ENCODE data around the gene ITLN1.
"Not testable (repeated sequence)": the region's sequence is repeated elsewhere in the genome, so short reads cannot be mapped to it uniquely, and the experiment has no call there.

The ITLN1 gene

DNA sequence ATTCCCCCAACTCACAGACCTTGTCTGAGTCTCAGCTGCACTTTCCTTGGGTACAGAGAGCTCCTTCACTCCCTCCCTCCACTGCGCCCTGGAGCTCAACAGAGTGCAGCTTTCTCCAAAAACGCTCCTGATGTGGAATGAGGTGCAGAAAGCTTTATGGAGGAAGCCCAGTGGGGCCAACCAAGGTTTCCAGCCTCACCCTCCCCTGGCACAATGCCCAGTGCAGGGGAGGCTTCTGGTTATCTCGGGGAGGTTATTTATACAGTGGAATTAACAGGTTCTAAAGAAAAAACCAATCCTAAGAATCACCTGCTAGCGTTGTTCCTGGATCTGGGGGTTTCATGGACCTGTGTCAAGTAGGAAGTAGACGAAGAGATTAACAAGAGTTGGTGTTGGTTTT lies at the start of gene ITLN1:
Gene ITLN1, minus strand, starts transcription at position 139 of the 400 bp plus-strand sequence. CDS start 303 bp downstream, outside the sequence.
- no peak for DNase-seq (ENCODE audit: low read depth)

GRCh38 chr1:160933305-160933704 lies 48.3 kb upstream of the ITLN1 start:
- DNase-seq (ENCODE audit: low read depth) = not testable (repeated sequence)

GRCh38 chr1:160925652-160926244 lies 40.8 kb upstream of the ITLN1 start:
- DNase-seq (ENCODE audit: low read depth) = no peak

GRCh38 chr1:160924791-160925651 lies 40.0 kb upstream of the ITLN1 start:
- no peak for DNase-seq (ENCODE audit: low read depth)

DNA sequence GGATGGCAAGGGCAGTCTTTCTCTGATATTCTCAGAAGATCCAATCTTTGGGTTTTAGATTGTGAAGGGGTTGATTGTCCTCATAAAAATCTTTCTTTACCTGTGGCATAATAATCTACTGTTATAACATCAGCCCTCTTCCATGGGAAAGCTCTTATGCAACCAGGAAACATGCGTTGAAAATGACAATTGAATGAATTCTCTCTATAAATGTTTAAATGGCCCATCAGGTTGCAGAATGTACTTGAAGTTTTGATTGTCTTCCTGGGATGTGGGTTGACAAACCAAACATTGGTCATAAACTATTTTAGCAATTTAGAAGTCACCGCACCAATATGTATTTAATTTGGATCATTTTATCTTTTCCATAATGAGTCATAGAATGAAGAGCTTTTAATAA lies 31.7 kb upstream of the ITLN1 start:
- no peak for DNase-seq (ENCODE audit: low read depth)

GRCh38 chr1:160913229-160913628 lies 28.2 kb upstream of the ITLN1 start:
- DNase-seq (ENCODE audit: low read depth) = not testable (repeated sequence)

DNA sequence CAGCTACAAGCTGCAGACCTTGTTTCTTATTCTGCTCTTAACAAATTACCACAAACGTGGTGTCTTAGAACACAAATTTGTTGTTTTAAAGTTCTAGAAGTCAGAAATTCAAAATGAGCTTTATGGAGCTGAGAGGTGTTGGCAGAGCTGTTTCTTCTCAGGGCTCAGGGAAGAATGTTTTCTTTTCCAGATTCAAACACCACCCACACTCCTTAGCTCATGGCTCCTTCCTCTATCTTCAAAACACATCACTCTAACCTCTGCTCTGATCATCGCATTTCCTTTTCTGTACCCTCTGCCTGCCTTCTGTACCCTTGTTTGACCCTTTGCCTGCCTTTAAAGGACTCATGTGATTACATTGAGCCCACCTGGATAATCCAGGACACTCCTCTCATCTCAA lies 26.9 kb upstream of the ITLN1 start:
- no peak for DNase-seq (ENCODE audit: low read depth)

GRCh38 chr1:160911441-160911840 lies 26.5 kb upstream of the ITLN1 start:
- DNase-seq (ENCODE audit: low read depth) = no peak

DNA sequence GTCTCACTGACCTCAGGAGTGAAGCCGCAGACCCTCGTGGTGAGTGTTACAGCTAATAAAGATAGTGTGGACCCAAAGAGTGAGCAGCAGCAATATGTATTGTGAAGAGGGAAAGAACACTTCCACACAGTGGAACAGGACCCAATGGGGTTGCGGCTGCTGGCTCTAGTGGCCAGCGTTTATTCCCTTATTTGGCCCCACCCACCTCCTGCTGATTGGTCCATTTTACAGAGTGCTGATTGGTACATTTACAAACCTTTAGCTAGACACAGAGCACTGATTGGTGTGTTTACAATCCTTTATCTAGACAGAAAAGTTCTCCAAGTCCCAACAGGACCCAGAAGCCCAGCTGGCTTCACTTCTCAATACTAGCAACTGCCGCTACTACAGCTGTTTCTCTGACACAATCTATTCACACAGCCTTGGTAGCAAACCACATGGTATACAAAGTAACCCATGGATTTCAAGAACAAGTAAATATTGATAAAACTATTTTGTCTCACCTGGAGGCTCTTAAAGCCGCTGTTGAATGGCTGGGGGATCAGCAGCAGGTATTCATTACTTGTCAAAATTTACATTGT lies 25.3 kb upstream of the ITLN1 start:
- DNase-seq (ENCODE audit: low read depth) = no peak

GRCh38 chr1:160907976-160908375 lies 23.0 kb upstream of the ITLN1 start:
- DNase-seq (ENCODE audit: low read depth) = no peak

DNA sequence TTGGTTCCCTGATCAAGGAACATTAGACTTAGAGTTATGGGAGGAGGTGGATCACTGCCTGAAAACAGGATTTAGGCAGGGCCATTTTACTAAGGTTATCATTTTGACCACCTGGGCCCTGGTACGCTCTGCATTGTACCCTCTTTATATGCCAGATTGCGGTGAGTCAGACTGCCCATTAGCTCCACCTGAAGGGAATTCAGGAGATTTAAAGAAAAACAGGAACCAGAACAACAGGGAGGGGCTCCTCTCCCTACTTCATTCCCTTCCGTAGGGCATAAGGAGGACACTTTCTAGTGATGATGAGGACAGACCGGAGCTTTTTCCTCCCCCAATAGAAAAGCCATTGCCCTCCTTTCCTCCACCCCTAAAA lies 20.6 kb upstream of the ITLN1 start:
- DNase-seq (ENCODE audit: low read depth) = no peak

- DNase-seq (ENCODE audit: low read depth) = no peak
Measured at GRCh38 chr1:160904783-160905616, 20.0 kb upstream of the ITLN1 start.

DNA sequence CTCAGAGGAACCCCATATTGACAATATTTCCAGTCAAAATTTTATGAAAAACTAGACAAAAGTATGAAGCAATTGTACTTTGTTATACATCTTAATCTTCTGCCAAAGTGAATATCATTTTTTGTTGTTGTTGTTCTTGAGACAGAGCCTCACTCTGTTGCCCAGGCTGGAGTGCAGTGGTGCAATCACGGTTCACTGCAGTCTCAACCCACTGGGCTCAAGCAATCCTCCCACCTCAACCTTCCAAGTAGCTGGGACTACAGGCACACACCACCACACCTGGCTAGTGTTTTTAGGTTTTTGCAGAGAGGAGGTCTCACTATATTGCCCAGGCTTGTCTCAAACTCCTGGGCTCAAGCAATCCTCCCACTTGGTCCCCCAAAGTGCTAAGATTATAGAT lies 17.3 kb upstream of the ITLN1 start:
- not testable (repeated sequence) for DNase-seq (ENCODE audit: low read depth)

DNA sequence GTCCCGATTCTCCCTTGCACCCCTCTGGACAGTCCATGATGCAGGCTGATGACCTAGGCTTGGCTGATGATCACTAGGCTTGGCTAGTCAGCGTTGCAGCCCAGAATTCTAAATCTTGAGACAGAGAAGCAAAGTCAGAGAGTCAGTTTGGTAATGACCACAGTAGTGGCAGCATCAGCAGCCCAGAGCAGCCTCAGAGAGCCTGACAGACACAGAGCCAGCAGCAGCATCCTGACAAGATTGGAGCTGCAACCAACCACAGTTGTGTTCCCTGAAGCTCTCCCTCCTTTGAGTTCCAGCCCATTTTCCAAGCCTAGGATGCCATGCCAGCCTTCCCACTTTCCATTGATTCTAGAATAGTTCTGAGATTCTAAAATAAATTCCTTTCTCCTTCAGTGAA lies 16.8 kb upstream of the ITLN1 start:
- DNase-seq (ENCODE audit: low read depth) = no peak

- not testable (repeated sequence) for DNase-seq (ENCODE audit: low read depth)
Measured at GRCh38 chr1:160900683-160901082, 15.7 kb upstream of the ITLN1 start.

GRCh38 chr1:160894368-160895135 lies 9.6 kb upstream of the ITLN1 start:
- not testable (repeated sequence) for DNase-seq (ENCODE audit: low read depth)

- DNase-seq (ENCODE audit: low read depth) = no peak
Measured at GRCh38 chr1:160891474-160891873, 6.5 kb upstream of the ITLN1 start.

DNA sequence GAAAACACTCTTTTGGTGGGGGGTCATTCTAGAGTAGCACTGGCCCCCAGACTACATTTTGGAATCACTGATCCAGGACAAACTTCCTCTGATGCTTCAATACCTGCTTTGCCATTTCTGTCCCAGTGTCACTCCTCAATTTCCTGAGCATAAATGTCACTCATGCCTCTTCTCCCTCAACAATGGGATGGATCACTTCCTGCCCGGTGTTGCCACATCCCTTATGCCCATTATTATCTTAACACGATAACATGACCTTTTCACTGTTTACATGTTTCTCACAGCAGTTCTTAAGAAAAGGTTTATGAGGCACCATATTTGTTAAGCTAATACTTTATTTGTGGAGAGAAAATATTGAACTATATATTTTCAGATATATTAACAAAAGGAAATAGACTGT lies 3.9 kb upstream of the ITLN1 start:
- no peak for DNase-seq (ENCODE audit: low read depth)

GRCh38 chr1:160887071-160887470 lies 2.1 kb upstream of the ITLN1 start:
- no peak for DNase-seq (ENCODE audit: low read depth)

DNA sequence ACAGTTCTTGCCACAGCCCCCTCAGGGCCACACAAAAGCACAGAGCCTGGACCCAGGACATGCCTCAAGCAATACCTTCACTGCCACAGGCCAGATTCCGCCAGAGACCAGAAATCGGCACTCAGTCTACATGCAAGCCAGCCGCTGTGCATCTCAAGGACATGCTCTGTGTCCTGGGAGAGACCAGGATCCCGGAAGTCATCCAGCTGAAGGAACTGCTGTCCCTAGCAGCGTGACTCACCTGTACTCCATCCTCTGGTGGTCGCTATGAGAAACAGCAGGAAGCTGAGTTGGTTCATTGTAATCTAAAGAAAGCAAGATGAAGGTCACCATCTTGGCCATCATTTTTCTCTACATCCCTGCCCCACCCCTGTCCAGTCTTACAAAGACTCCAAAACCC lies 401 bp downstream of the ITLN1 start:
- DNase-seq (ENCODE audit: low read depth) = no peak
